C4-2B (cell line): ENCODE results near the gene GPR146.

Experiments
- ZFX ChIP-seq: fragments of 450-650 bp; IDR thresholded peaks from 2 replicates; pipeline ENCODE4 v1.6.1; 2017
- TF ChIP-seq, protein P1 (sequence below): fragments of 450-650 bp; conservative IDR thresholded peaks from 2 replicates; pipeline ENCODE4 v1.5.1; 2017; ENCODE audit warnings: mild to moderate bottlenecking

- TF ChIP-seq, protein P1, sequence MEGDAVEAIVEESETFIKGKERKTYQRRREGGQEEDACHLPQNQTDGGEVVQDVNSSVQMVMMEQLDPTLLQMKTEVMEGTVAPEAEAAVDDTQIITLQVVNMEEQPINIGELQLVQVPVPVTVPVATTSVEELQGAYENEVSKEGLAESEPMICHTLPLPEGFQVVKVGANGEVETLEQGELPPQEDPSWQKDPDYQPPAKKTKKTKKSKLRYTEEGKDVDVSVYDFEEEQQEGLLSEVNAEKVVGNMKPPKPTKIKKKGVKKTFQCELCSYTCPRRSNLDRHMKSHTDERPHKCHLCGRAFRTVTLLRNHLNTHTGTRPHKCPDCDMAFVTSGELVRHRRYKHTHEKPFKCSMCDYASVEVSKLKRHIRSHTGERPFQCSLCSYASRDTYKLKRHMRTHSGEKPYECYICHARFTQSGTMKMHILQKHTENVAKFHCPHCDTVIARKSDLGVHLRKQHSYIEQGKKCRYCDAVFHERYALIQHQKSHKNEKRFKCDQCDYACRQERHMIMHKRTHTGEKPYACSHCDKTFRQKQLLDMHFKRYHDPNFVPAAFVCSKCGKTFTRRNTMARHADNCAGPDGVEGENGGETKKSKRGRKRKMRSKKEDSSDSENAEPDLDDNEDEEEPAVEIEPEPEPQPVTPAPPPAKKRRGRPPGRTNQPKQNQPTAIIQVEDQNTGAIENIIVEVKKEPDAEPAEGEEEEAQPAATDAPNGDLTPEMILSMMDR, result no peak
- no peak for TF ChIP-seq ZFX
Measured at GRCh38 chr7:1061180-1061579, 16.8 kb downstream of the GPR146 start.
